ENCODE data around the gene EFCAB8. TPM values are rescaled to one million over a fixed set of nuclear protein-coding genes. Genes with fewer than 3 reads are reported as not detected.

The EFCAB8 gene
- total RNA-seq, 1 donor from 2014 or later: not detected

- Histone ChIP-seq H3K27me3 (ENCODE audit: control insufficient read depth in 3 of 3, insufficient read depth in 3 of 3, low read length in 3 of 3) (no peaks in the 10 kb centered on the region), H3K4me3 (ENCODE audit: low read length in 3 of 3) (no peak overlapping the region), H3K9ac (ENCODE audit: low read depth in 1 of 3, low read length in 3 of 3) (no peak overlapping the region), H3K9me3 (ENCODE audit: control insufficient read depth in 3 of 3, low read length in 3 of 3) (no peaks in the 10 kb centered on the region), H3K4me1 (ENCODE audit: control insufficient read depth in 3 of 3, insufficient read depth in 3 of 3, low read length in 3 of 3) (no peaks in the 10 kb centered on the region), H3K36me3 (ENCODE audit: control insufficient read depth in 3 of 3, insufficient read depth in 3 of 3, low read length in 3 of 3) (peaks cover 0 to 5% (median 0%) of the 10 kb centered on the region in 3 donors), H3K27ac (ENCODE audit: low read depth, low read length) (no peak overlapping the region)
These were observed 20.8 kb downstream of the EFCAB8 start for GRCh38 chr20:32879538-32879937.

GRCh38 chr20:32880635-32881034 lies 21.9 kb downstream of the EFCAB8 start:
- H3K36me3 ChIP-seq (ENCODE audit: control insufficient read depth in 3 of 3, insufficient read depth in 3 of 3, low read length in 3 of 3): peaks cover 0 to 4% (median 0%) of the 10 kb centered on the region in 3 donors
- H3K27me3 ChIP-seq (ENCODE audit: control insufficient read depth in 3 of 3, insufficient read depth in 3 of 3, low read length in 3 of 3): no peaks in the 10 kb centered on the region
- no peaks in the 10 kb centered on the region for H3K9me3 ChIP-seq (ENCODE audit: control insufficient read depth in 3 of 3, low read length in 3 of 3)
- H3K27ac ChIP-seq (ENCODE audit: low read depth, low read length): no peak overlapping the region
- no peak overlapping the region for H3K4me3 ChIP-seq (ENCODE audit: low read length in 3 of 3)
- H3K4me1 ChIP-seq (ENCODE audit: control insufficient read depth in 3 of 3, insufficient read depth in 3 of 3, low read length in 3 of 3): no peaks in the 10 kb centered on the region
- H3K9ac ChIP-seq (ENCODE audit: low read depth in 1 of 3, low read length in 3 of 3): no peak overlapping the region

GRCh38 chr20:32883081-32883480 lies 24.4 kb downstream of the EFCAB8 start:
- Histone ChIP-seq H3K9ac (ENCODE audit: low read depth in 1 of 3, low read length in 3 of 3) (no peak overlapping the region), H3K9me3 (ENCODE audit: control insufficient read depth in 3 of 3, low read length in 3 of 3) (no peaks in the 10 kb centered on the region), H3K27ac (ENCODE audit: low read depth, low read length) (no peak overlapping the region), H3K27me3 (ENCODE audit: control insufficient read depth in 3 of 3, insufficient read depth in 3 of 3, low read length in 3 of 3) (no peaks in the 10 kb centered on the region), H3K36me3 (ENCODE audit: control insufficient read depth in 3 of 3, insufficient read depth in 3 of 3, low read length in 3 of 3) (no peaks in the 10 kb centered on the region), H3K4me3 (ENCODE audit: low read length in 3 of 3) (no peak overlapping the region), H3K4me1 (ENCODE audit: control insufficient read depth in 3 of 3, insufficient read depth in 3 of 3, low read length in 3 of 3) (no peaks in the 10 kb centered on the region)

- no peaks in the 10 kb centered on the region for H3K27me3 ChIP-seq (ENCODE audit: control insufficient read depth in 3 of 3, insufficient read depth in 3 of 3, low read length in 3 of 3)
- no peak overlapping the region for H3K4me3 ChIP-seq (ENCODE audit: low read length in 3 of 3)
- H3K9me3 ChIP-seq (ENCODE audit: control insufficient read depth in 3 of 3, low read length in 3 of 3): no peaks in the 10 kb centered on the region
- H3K27ac ChIP-seq (ENCODE audit: low read depth, low read length): no peak overlapping the region
- H3K9ac ChIP-seq (ENCODE audit: low read depth in 1 of 3, low read length in 3 of 3): no peak overlapping the region
- no peaks in the 10 kb centered on the region for H3K36me3 ChIP-seq (ENCODE audit: control insufficient read depth in 3 of 3, insufficient read depth in 3 of 3, low read length in 3 of 3)
- no peaks in the 10 kb centered on the region for H3K4me1 ChIP-seq (ENCODE audit: control insufficient read depth in 3 of 3, insufficient read depth in 3 of 3, low read length in 3 of 3)
These were observed 26.5 kb downstream of the EFCAB8 start for GRCh38 chr20:32885185-32885584.

DNA sequence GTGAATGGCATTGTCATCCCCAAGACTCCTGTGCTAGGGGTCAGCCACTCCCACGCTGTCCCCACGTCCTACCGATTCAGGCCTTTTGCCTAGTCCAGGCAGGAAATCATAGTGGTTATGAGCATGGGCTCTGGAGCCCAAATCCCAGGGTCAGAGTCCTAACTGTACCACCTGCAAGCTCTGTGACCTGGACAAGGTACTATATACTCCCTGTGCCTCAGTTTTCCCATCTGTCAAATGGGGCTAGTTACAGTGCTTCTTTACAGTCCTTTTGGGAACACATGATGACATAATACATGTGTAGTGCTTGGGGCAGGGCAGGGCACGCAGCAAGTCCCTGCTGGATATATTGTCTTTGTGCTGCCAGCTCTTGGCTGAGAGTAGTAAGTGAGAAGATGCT lies 27.2 kb downstream of the EFCAB8 start:
- H3K4me1 ChIP-seq (ENCODE audit: control insufficient read depth in 3 of 3, insufficient read depth in 3 of 3, low read length in 3 of 3): no peaks in the 10 kb centered on the region
- no peak overlapping the region for H3K27ac ChIP-seq (ENCODE audit: low read depth, low read length)
- H3K9me3 ChIP-seq (ENCODE audit: control insufficient read depth in 3 of 3, low read length in 3 of 3): no peaks in the 10 kb centered on the region
- H3K36me3 ChIP-seq (ENCODE audit: control insufficient read depth in 3 of 3, insufficient read depth in 3 of 3, low read length in 3 of 3): no peaks in the 10 kb centered on the region
- no peak overlapping the region for H3K4me3 ChIP-seq (ENCODE audit: low read length in 3 of 3)
- H3K27me3 ChIP-seq (ENCODE audit: control insufficient read depth in 3 of 3, insufficient read depth in 3 of 3, low read length in 3 of 3): no peaks in the 10 kb centered on the region
- no peak overlapping the region for H3K9ac ChIP-seq (ENCODE audit: low read depth in 1 of 3, low read length in 3 of 3)

DNA sequence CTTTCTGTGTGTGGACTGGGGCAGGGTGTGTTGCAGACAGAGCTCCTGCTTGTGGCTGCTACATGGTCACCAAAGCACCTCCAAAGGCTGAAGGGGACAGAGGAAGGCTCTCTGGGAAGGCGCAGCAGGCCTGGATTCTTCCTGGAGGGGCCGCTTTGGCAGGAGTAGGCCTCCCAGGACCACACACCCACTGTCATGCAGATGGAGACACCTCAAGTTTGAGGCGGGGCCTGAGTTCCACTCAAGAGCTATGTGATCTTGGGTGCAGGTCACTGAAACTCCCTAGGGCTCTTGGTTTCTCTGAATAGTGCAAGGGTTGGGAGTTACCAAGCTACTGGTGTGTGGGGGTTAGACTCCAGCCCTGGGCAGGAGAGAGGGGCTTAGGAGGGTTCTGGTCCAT lies 27.9 kb downstream of the EFCAB8 start:
- H3K36me3 ChIP-seq (ENCODE audit: control insufficient read depth in 3 of 3, insufficient read depth in 3 of 3, low read length in 3 of 3): no peaks in the 10 kb centered on the region
- H3K4me1 ChIP-seq (ENCODE audit: control insufficient read depth in 3 of 3, insufficient read depth in 3 of 3, low read length in 3 of 3): no peaks in the 10 kb centered on the region

GRCh38 chr20:32887492-32887891 lies 28.8 kb downstream of the EFCAB8 start:
- no peaks in the 10 kb centered on the region for H3K4me1 ChIP-seq (ENCODE audit: control insufficient read depth in 3 of 3, insufficient read depth in 3 of 3, low read length in 3 of 3)
- H3K27me3 ChIP-seq (ENCODE audit: control insufficient read depth in 3 of 3, insufficient read depth in 3 of 3, low read length in 3 of 3): no peaks in the 10 kb centered on the region
- no peak overlapping the region for H3K9ac ChIP-seq (ENCODE audit: low read depth in 1 of 3, low read length in 3 of 3)
- no peak overlapping the region for H3K4me3 ChIP-seq (ENCODE audit: low read length in 3 of 3)
- no peaks in the 10 kb centered on the region for H3K36me3 ChIP-seq (ENCODE audit: control insufficient read depth in 3 of 3, insufficient read depth in 3 of 3, low read length in 3 of 3)
- H3K27ac ChIP-seq (ENCODE audit: low read depth, low read length): no peak overlapping the region
- no peaks in the 10 kb centered on the region for H3K9me3 ChIP-seq (ENCODE audit: control insufficient read depth in 3 of 3, low read length in 3 of 3)

More for the DNA sequence above, 27.9 kb downstream of the EFCAB8 start:
- Histone ChIP-seq H3K9me3 (ENCODE audit: control insufficient read depth in 3 of 3, low read length in 3 of 3) (no peaks in the 10 kb centered on the region), H3K4me3 (ENCODE audit: low read length in 3 of 3) (no peak overlapping the region), H3K27me3 (ENCODE audit: control insufficient read depth in 3 of 3, insufficient read depth in 3 of 3, low read length in 3 of 3) (no peaks in the 10 kb centered on the region), H3K27ac (ENCODE audit: low read depth, low read length) (no peak overlapping the region), H3K9ac (ENCODE audit: low read depth in 1 of 3, low read length in 3 of 3) (no peak overlapping the region)

DNA sequence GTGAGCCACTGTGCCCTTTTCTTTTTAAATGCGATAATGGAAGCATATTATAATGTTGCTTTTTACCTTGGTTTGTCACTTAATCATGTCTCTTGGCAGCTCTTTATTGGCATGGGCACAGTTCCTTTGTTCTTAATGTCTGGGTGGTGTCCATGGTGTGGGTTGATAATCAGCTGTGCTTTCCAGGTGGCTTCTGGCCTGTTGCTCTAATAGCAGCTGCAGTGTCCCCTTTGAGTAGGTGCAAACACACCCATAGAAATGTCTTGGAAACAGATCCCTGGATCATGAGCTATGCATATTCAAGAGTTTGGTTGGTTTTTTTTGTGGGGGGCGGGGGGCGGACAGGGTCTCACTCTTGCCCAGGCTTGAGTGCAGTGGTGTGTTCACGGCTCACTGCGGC lies 29.9 kb downstream of the EFCAB8 start:
- Histone ChIP-seq H3K9ac (ENCODE audit: low read depth in 1 of 3, low read length in 3 of 3) (no peak overlapping the region), H3K4me1 (ENCODE audit: control insufficient read depth in 3 of 3, insufficient read depth in 3 of 3, low read length in 3 of 3) (no peaks in the 10 kb centered on the region), H3K27ac (ENCODE audit: low read depth, low read length) (no peak overlapping the region), H3K27me3 (ENCODE audit: control insufficient read depth in 3 of 3, insufficient read depth in 3 of 3, low read length in 3 of 3) (no peaks in the 10 kb centered on the region), H3K9me3 (ENCODE audit: control insufficient read depth in 3 of 3, low read length in 3 of 3) (no peaks in the 10 kb centered on the region), H3K36me3 (ENCODE audit: control insufficient read depth in 3 of 3, insufficient read depth in 3 of 3, low read length in 3 of 3) (no peaks in the 10 kb centered on the region), H3K4me3 (ENCODE audit: low read length in 3 of 3) (no peak overlapping the region)

GRCh38 chr20:32889281-32889680 lies 30.6 kb downstream of the EFCAB8 start:
- Histone ChIP-seq H3K27ac (ENCODE audit: low read depth, low read length) (no peak overlapping the region), H3K9me3 (ENCODE audit: control insufficient read depth in 3 of 3, low read length in 3 of 3) (no peaks in the 10 kb centered on the region), H3K4me1 (ENCODE audit: control insufficient read depth in 3 of 3, insufficient read depth in 3 of 3, low read length in 3 of 3) (no peaks in the 10 kb centered on the region), H3K4me3 (ENCODE audit: low read length in 3 of 3) (no peak overlapping the region), H3K27me3 (ENCODE audit: control insufficient read depth in 3 of 3, insufficient read depth in 3 of 3, low read length in 3 of 3) (no peaks in the 10 kb centered on the region), H3K36me3 (ENCODE audit: control insufficient read depth in 3 of 3, insufficient read depth in 3 of 3, low read length in 3 of 3) (no peaks in the 10 kb centered on the region), H3K9ac (ENCODE audit: low read depth in 1 of 3, low read length in 3 of 3) (no peak overlapping the region)

- Histone ChIP-seq H3K9me3 (ENCODE audit: control insufficient read depth in 3 of 3, low read length in 3 of 3) (no peaks in the 10 kb centered on the region), H3K36me3 (ENCODE audit: control insufficient read depth in 3 of 3, insufficient read depth in 3 of 3, low read length in 3 of 3) (no peaks in the 10 kb centered on the region), H3K4me1 (ENCODE audit: control insufficient read depth in 3 of 3, insufficient read depth in 3 of 3, low read length in 3 of 3) (no peaks in the 10 kb centered on the region), H3K4me3 (ENCODE audit: low read length in 3 of 3) (no peak overlapping the region), H3K27ac (ENCODE audit: low read depth, low read length) (no peak overlapping the region), H3K27me3 (ENCODE audit: control insufficient read depth in 3 of 3, insufficient read depth in 3 of 3, low read length in 3 of 3) (no peaks in the 10 kb centered on the region), H3K9ac (ENCODE audit: low read depth in 1 of 3, low read length in 3 of 3) (no peak overlapping the region)
These were observed 32.8 kb downstream of the EFCAB8 start for GRCh38 chr20:32891491-32891890.

All from skeletal muscle tissue (tissue), 4 donors.